Colonic mucosa (tissue), 4 donors: Measurements from ENCODE around the gene SCTR. TPM values are rescaled to one million over a fixed set of nuclear protein-coding genes. Genes with fewer than 3 reads are reported as not detected.
"Not testable (repeated sequence)": the region's sequence is repeated elsewhere in the genome, so short reads cannot be mapped to it uniquely, and the experiment has no call there.

Experiments
- DNase-seq: peaks from one replicate; pipeline ENCODE4 v3.0.0-alpha.2; 2020
- H3K27ac ChIP-seq: fragments of 200-600 bp; one replicate; pipeline ENCODE4 v1.8.0; 2021
- H3K27me3 ChIP-seq: fragments of 200-600 bp; one replicate; pipeline ENCODE4 v1.8.0; 2021
- H3K36me3 ChIP-seq: fragments of 200-600 bp; one replicate; pipeline ENCODE4 v1.8.0; 2021
- H3K4me1 ChIP-seq: fragments of 200-600 bp; one replicate; pipeline ENCODE4 v1.8.0; 2021; ENCODE audit warnings: mild to moderate bottlenecking
- H3K4me3 ChIP-seq: fragments of 200-600 bp; one replicate; pipeline ENCODE4 v1.8.0; 2021
- H3K9ac ChIP-seq, 2 donors: one replicate each; pipeline ENCODE4 v1.7.0; 2013; ENCODE audit warnings: control low read depth in 2 of 2, low read depth in 2 of 2, low read length in 2 of 2
- H3K9me3 ChIP-seq: fragments of 200-600 bp; one replicate; pipeline ENCODE4 v1.8.0; 2021
- intact Hi-C: fragments of 100-400 bp; cut with DNase I; formaldehyde crosslinking; loops from one replicate; pipeline ENCODE4 v1.14.1; 2022
- total RNA-seq, 2 donors: library from RNA; stranded (reverse); fragmentation: NEBNext Ultra II Directional in 1 of 2; extraction: Animal tissue kit (Norgen Biotek cat#: 25700) in 1 of 2; gene quantifications; one replicate each; pipeline ENCODE4 v1.2.1, GENCODE V29; 2021
- TF ChIP-seq, protein P1 (sequence below): fragments of 200-600 bp; IDR thresholded peaks from one replicate; pipeline ENCODE4 v1.8.0; 2022; ENCODE audit warnings: antibody characterized with exemption, mild to moderate bottlenecking
- donor health status: healthy.
- donor health status: DM: no; HTN: no; CAD: no.
- donor health status: DM: no; HTN: no; CAD: no.

Gene SCTR
- total RNA-seq, 2 donors from 2014 or later, result 0.25 to 0.27 TPM

DNA sequence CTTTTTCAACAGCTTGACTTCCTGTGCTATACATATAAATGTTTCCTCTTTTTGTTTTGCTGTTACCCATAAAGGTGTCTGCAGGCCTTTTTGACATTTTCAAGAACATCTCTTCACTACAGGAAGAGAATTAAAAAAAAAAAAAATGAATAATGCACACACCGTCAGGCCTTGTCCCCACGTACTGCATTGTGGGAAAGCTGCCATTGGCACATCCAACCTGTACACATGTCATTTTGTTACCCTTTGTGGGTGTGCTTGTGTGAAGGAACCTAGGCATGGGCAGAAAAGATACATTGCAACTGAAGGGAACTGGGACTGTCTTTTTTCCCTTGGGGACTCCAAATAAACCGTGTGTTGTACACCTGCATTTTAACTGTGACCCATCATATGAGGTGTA is 109.4 kb downstream of the SCTR start:
- no peak overlapping the region for H3K9ac ChIP-seq
- intact Hi-C loops, result no loop called here
- no peaks in the 10 kb centered on the region for H3K9me3 ChIP-seq
- H3K27me3 ChIP-seq, result no peaks in the 10 kb centered on the region
- no peak overlapping the region for H3K4me3 ChIP-seq
- no peak overlapping the region for H3K27ac ChIP-seq
- DNase-seq, result no peak
- no peaks in the 10 kb centered on the region for H3K36me3 ChIP-seq
- H3K4me1 ChIP-seq, result no peaks in the 10 kb centered on the region
- TF ChIP-seq, protein P1, sequence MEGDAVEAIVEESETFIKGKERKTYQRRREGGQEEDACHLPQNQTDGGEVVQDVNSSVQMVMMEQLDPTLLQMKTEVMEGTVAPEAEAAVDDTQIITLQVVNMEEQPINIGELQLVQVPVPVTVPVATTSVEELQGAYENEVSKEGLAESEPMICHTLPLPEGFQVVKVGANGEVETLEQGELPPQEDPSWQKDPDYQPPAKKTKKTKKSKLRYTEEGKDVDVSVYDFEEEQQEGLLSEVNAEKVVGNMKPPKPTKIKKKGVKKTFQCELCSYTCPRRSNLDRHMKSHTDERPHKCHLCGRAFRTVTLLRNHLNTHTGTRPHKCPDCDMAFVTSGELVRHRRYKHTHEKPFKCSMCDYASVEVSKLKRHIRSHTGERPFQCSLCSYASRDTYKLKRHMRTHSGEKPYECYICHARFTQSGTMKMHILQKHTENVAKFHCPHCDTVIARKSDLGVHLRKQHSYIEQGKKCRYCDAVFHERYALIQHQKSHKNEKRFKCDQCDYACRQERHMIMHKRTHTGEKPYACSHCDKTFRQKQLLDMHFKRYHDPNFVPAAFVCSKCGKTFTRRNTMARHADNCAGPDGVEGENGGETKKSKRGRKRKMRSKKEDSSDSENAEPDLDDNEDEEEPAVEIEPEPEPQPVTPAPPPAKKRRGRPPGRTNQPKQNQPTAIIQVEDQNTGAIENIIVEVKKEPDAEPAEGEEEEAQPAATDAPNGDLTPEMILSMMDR, result no peak

- TF ChIP-seq, protein P1, result no peak
- Histone ChIP-seq H3K9me3 (no peaks in the 10 kb centered on the region), H3K27ac (no peak overlapping the region), H3K4me1 (peaks cover 4% of the 10 kb centered on the region), H3K9ac (no peak overlapping the region), H3K36me3 (no peaks in the 10 kb centered on the region), H3K27me3 (no peaks in the 10 kb centered on the region), H3K4me3 (no peak overlapping the region)
- intact Hi-C loops, result loop anchor here (5.0 kb wide), 1 partner anchor 248 kb away; no protein-coding TSS in a partner anchor
- DNase-seq, result no peak
Measured at GRCh38 chr2:119409506-119409905, 114.8 kb downstream of the SCTR start.

DNA sequence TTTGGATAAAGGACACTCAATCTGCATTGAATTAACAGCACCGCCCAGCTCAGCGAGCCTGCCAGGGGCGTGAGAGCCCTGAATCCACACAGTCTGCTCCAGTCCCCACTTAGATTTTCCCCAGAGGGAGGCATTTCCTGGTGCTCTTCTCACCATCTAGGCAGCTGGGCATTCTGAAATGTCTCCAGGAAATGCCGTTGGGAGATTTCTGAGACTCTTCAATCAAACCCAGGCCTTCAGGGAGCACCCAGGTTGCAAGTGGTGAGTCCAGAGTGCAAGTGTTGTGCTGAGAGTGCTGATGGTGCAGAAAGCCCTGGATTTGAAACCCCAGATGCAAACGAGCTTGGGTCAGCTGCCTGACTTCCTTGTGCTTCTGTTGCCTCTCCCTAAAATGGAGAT is 116.1 kb downstream of the SCTR start:
- no peak overlapping the region for H3K9ac ChIP-seq
- H3K9me3 ChIP-seq, result no peaks in the 10 kb centered on the region
- no peaks in the 10 kb centered on the region for H3K27me3 ChIP-seq
- no peak overlapping the region for H3K4me3 ChIP-seq
- peaks cover 6% of the 10 kb centered on the region for H3K4me1 ChIP-seq
- intact Hi-C loops, result loop anchor here (5.0 kb wide), 1 partner anchor 249 kb away; no protein-coding TSS in a partner anchor
- no peak for DNase-seq
- TF ChIP-seq, protein P1, result no peak
- H3K36me3 ChIP-seq, result no peaks in the 10 kb centered on the region
- H3K27ac ChIP-seq, result no peak overlapping the region

- no peak overlapping the region for H3K4me3 ChIP-seq
- H3K36me3 ChIP-seq, result no peaks in the 10 kb centered on the region
- intact Hi-C loops, result loop anchor here (2.0 to 5.0 kb wide), 2 partner anchors 69 to 250 kb away; no protein-coding TSS in a partner anchor
- peak; percentile 72 for DNase-seq
- no peaks in the 10 kb centered on the region for H3K9me3 ChIP-seq
- H3K27ac ChIP-seq, result no peak overlapping the region
- H3K27me3 ChIP-seq, result no peaks in the 10 kb centered on the region
- no peak overlapping the region for H3K9ac ChIP-seq
- H3K4me1 ChIP-seq, result peaks cover 9% of the 10 kb centered on the region
- TF ChIP-seq, protein P1, result peak; percentile 71
Measured at GRCh38 chr2:119407430-119408220, 116.7 kb downstream of the SCTR start.

DNA sequence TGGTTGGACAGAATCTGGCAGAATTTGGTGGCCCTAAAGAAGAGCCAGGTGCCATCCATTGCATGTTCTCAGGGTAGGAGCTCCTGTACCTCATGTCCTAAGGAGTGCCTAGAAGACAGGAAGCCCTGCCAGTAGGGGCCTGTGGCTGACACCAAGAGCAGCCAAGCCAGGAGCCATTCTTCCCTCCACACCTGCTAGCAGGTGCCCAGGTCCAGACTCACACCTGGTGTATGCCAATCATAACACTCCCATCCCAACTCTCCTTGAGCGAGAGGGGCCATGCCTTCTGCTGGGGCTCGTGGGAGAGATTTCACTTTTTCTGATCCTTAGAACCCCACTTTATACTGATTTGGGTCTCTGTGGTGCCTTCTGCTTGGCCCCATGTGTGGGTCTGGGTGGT is 119.1 kb downstream of the SCTR start:
- no peaks in the 10 kb centered on the region for H3K27me3 ChIP-seq
- H3K4me1 ChIP-seq, result peaks cover 9% of the 10 kb centered on the region
- H3K9me3 ChIP-seq, result no peaks in the 10 kb centered on the region
- intact Hi-C loops, result loop anchor here (5.0 kb wide), 1 partner anchor 252 kb away; no protein-coding TSS in a partner anchor
- H3K36me3 ChIP-seq, result no peaks in the 10 kb centered on the region
- no peak overlapping the region for H3K4me3 ChIP-seq
- no peak overlapping the region for H3K9ac ChIP-seq
- TF ChIP-seq, protein P1, result no peak
- DNase-seq, result peak; percentile 14
- H3K27ac ChIP-seq, result no peak overlapping the region

GRCh38 chr2:119403618-119404017 is 120.7 kb downstream of the SCTR start:
- H3K4me3 ChIP-seq, H3K9me3 ChIP-seq, H3K36me3 ChIP-seq, intact Hi-C loops, H3K9ac ChIP-seq, H3K4me1 ChIP-seq, H3K27me3 ChIP-seq, H3K27ac ChIP-seq: not testable (repeated sequence)
- DNase-seq, result peak; percentile 17
